HEK293T (cell line): ENCODE data around the gene PPFIA3.

Source experiments
- NFRKB ChIP-seq: fragments of 450-650 bp; IDR thresholded peaks from 2 replicates; pipeline ENCODE4 v1.6.1; 2016; ENCODE audit warnings: mild to moderate bottlenecking, moderate library complexity
- SP1 ChIP-seq: fragments of 450-650 bp; IDR thresholded peaks from 2 replicates; pipeline ENCODE4 v1.6.1; 2017
- SUZ12 ChIP-seq: fragments of 450-650 bp; IDR thresholded peaks from 2 replicates; pipeline ENCODE4 v1.6.1; 2016; ENCODE audit warnings: mild to moderate bottlenecking
- TARDBP ChIP-seq: fragments of 450-650 bp; IDR thresholded peaks from 2 replicates; pipeline ENCODE4 v1.6.1; 2016

DNA sequence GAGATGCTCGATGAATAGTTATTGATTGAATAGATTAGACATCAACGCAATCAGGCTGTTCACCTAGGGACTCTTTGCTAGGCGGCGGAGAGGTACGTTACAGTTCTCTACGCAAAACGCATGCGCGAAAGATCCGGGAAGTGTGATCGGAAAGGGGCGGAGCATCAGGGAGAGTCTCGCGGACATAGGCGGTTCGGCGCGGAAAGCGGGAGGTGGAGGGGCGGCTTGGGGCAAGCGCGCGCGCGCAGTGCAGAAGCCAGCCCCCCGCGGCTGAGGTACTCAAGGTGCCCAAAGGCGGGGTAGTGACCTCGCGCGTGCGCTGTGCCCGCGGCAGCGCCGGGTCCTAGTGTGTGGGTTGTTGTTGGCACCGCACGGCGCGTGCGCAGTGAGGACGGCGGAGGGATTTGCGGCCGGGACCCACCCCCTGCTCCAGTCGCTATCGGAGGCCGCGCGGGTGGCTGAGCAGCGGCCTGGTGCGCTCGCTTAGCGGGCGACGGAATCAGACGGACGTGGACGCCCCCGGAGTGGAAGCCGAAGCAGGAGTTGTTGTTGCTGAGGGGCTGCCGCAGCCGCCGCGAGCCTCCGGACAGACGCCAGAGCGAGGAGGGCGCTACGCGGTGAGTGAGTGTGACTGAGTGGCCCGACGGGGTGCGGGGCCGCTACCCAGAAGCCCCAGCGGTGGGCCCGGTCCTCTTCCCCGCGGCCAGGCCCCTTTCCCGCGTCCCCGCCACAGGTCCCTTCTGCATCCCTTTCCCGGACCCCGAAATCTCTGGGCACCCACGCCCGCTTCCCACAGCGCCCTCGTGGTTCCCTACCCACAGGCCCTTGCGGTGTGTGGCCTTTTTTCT is 34.1 kb upstream of the PPFIA3 start, which contains the start of gene SNRNP70:
- TF ChIP-seq TARDBP = no peak
- TF ChIP-seq NFRKB = no peak
- no peak for TF ChIP-seq SUZ12
- TF ChIP-seq SP1 = no peak
